Ishikawa (cell line): Measurements from ENCODE around the gene CCP110.

Source experiments
- CEBPB ChIP-seq: IDR thresholded peaks from 2 replicates; pipeline ENCODE4 v1.6.1; 2012
- CREB1 ChIP-seq: IDR thresholded peaks from 2 replicates; pipeline ENCODE4 v1.6.1; 2012; ENCODE audit warnings: low read depth
- EGR1 ChIP-seq: IDR thresholded peaks from 2 replicates; pipeline ENCODE4 v1.6.1; 2012
- EP300 ChIP-seq: IDR thresholded peaks from 2 replicates; pipeline ENCODE4 v1.6.1; 2012; ENCODE audit warnings: borderline replicate concordance
- FOXM1 ChIP-seq: IDR thresholded peaks from 2 replicates; pipeline ENCODE4 v1.6.1; 2012; ENCODE audit warnings: low read depth, borderline replicate concordance
- MAX ChIP-seq: IDR thresholded peaks from 2 replicates; pipeline ENCODE4 v1.6.1; 2012
- NFIC ChIP-seq: IDR thresholded peaks from 2 replicates; pipeline ENCODE4 v1.6.1; 2012
- RAD21 ChIP-seq: IDR thresholded peaks from 2 replicates; pipeline ENCODE4 v1.6.1; 2012; ENCODE audit warnings: low read depth
- REST ChIP-seq: IDR thresholded peaks from 2 replicates; pipeline ENCODE4 v1.6.1; 2012; ENCODE audit warnings: low read depth, mild to moderate bottlenecking
- TAF1 ChIP-seq: IDR thresholded peaks from 2 replicates; pipeline ENCODE4 v1.6.1; 2012; ENCODE audit warnings: low read depth, mild to moderate bottlenecking
- TCF12 ChIP-seq: IDR thresholded peaks from 2 replicates; pipeline ENCODE4 v1.6.1; 2012; ENCODE audit warnings: low read depth
- TEAD4 ChIP-seq: IDR thresholded peaks from 2 replicates; pipeline ENCODE4 v1.6.1; 2012
- YY1 ChIP-seq: IDR thresholded peaks from 2 replicates; pipeline ENCODE4 v1.6.1; 2012; ENCODE audit warnings: low read depth
- ZBTB7A ChIP-seq: IDR thresholded peaks from 2 replicates; pipeline ENCODE4 v1.6.1; 2012; ENCODE audit warnings: low read depth
- TF ChIP-seq, protein P1 (sequence below): IDR thresholded peaks from 2 replicates; pipeline ENCODE4 v1.6.1; 2012

CCP110 gene

DNA sequence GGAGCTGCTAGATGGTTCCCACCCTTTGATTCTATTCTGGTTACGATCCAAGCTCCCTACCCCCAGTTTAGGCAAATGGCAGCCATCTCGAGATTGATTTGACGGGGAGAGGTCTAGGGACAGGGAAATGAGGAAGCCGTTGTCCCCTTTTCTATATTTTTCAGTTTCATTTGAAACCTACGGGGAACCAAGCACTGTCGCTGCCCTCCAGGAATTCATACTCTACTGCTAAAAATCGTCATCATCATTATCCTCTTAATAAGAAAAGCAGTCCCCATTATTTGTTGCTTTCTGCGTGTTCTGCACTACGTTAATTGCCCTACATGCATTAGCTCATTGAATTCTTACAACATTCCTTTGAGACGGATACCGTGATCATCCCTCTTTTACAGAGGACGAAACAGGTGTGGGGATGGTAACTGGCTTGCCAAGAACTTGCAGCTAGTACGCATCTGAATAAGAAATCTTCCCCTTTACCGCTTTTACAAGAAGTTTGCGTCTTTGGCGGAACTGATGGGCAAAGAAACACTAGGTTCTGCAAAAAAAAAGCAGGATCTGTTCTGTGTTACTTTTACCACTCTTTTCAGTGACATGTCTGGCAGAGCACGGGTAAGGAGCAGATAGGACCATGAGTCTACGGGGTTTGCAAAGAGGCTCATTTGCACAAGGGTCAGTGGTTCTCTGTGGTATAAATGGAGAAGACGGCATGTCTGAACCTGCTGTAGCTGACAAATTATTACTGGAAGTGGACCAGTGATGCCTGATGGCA is 1.1 kb downstream of the CCP110 start:
- TF ChIP-seq YY1 (0 out of 2 replicates have a peak, but pooled peaks have one; percentile 31), EP300 (no peak)

DNA sequence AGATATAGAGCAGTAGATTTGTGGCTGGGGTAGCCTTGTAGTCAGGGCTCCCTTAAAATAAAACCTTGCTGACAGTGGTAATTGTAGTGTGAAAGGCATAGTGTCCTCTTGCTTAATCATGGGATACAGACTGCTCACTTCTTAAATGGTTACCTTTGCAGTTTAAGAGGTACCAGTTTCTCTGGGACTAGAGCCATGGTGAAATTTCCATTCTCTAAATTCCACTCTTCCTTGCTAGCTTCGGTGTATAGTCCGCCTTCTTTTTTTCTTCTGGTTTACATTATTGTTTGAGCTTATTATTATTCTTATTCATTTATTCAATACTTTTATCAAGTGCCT is 1.6 kb downstream of the CCP110 start:
- TF ChIP-seq, protein P1, sequence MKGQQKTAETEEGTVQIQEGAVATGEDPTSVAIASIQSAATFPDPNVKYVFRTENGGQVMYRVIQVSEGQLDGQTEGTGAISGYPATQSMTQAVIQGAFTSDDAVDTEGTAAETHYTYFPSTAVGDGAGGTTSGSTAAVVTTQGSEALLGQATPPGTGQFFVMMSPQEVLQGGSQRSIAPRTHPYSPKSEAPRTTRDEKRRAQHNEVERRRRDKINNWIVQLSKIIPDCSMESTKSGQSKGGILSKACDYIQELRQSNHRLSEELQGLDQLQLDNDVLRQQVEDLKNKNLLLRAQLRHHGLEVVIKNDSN, result no peak

GRCh38 chr16:19527161-19527560 is 3.4 kb downstream of the CCP110 start:
- TF ChIP-seq CREB1 (no peak), FOXM1 (no peak), YY1 (no peak), EGR1 (no peak), RAD21 (no peak), REST (no peak), ZBTB7A (no peak), EP300 (no peak), TAF1 (no peak), MAX (no peak), CEBPB (no peak), TEAD4 (no peak), NFIC (no peak), TCF12 (no peak)
- TF ChIP-seq, protein P1, result no peak

DNA sequence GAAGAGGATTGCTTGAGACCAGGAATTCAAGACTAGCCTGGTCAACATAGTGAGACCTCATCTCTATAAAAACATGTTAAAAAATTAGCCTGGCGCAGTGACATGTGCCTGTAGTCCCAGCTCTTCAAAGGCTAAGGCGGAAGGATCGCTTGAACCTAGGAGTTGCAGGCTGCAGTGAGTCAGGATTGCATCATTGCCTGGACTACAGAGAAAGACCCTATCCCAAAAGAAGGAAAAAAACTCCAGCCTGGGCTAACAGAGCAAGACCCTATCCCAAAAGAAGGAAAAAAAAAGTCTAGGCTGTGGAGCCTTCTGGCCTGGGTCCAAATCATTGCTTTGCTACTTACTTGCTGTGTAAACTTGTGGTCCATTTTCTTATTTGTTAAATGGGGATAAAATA is 4.9 kb downstream of the CCP110 start:
- TF ChIP-seq EGR1 (no peak), CEBPB (no peak), MAX (no peak), EP300 (no peak), YY1 (no peak), ZBTB7A (no peak), TAF1 (no peak), REST (no peak), TEAD4 (no peak)

- TF ChIP-seq EP300 (no peak), TEAD4 (no peak), CREB1 (no peak)
Observed at GRCh38 chr16:19532601-19533000, 8.9 kb downstream of the CCP110 start.

GRCh38 chr16:19540241-19540970 is 16.7 kb downstream of the CCP110 start:
- TF ChIP-seq NFIC (no peak), TEAD4 (no peak), REST (no peak), CREB1 (no peak), RAD21 (no peak), EP300 (no peak), MAX (no peak), TAF1 (no peak), TCF12 (no peak), CEBPB (no peak), ZBTB7A (no peak)
